G401 (cell line): ENCODE measurements around the gene CHTOP. TPM values are rescaled to one million over a fixed set of nuclear protein-coding genes. Genes with fewer than 3 reads are reported as not detected.
"Not testable (repeated sequence)": the region's sequence is repeated elsewhere in the genome, so short reads cannot be mapped to it uniquely, and the experiment has no call there.

Source experiments
- DNase-seq: peaks from one replicate; pipeline ENCODE4 v3.0.0-alpha.2; 2015; ENCODE audit warnings: low spot score
- in situ Hi-C: cut with HindIII; loops from 2 replicates; pipeline ENCODE4 v1.10.0; 2016; ENCODE audit warnings: low sequenced_read_pairs, mixed read lengths
- total RNA-seq: library from RNA; depleted of rRNA; stranded (reverse); fragments of >200 nt; shearing (Covaris generic); gene quantifications from 2 replicates; pipeline ENCODE4 v1.2.3, GENCODE V29; 2014

CHTOP gene
- total RNA-seq, 1 experiment from 2014 or later: 66.4 TPM

DNA sequence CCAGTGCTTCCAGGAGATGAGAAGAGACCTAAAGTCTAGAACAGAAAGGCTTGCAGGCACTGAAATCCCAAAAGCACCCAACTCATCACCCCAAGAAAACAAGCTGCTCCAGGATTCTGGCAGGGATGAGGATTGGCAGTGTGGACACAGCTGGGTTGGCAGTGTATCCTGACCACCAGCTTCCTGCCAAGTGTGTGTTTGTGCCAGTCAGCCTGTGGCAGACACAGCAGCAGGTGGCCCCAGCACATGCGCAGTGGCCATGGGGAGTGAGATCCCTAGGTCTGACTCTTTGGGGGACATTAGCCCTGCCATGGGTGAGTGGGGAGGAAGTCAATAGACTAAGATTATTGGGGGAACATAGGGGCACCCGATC is 16.0 kb downstream of the CHTOP start:
- peak; percentile 76 for DNase-seq
- in situ Hi-C loops: no loop called here

GRCh38 chr1:153651771-153652170 is 17.9 kb downstream of the CHTOP start:
- in situ Hi-C loops: no loop called here
- no peak for DNase-seq

GRCh38 chr1:153652805-153653500 is 19.1 kb downstream of the CHTOP start:
- in situ Hi-C loops: no loop called here
- no peak for DNase-seq

DNA sequence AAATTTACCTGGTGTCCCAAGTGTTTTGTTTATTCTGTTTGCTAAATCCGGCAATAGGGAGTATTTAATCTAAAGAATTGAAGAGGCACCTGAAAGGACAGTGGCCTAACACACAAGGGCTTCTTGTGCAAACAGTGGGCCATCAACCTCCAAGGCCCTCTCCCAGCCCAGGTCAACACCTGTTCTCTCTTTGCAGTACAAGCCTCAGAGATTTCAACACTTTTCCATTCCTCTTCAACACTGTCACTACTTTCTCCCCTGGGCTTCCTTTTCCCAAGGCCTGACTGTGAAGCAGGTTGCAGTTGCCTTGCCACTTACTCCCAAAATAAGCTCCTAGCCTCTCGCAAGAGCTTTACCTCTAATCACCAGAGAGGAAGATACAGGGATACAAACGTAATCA is 21.5 kb downstream of the CHTOP start:
- in situ Hi-C loops: no loop called here

GRCh38 chr1:153658400-153659174 is 24.7 kb downstream of the CHTOP start, which contains the start of gene SNAPIN:
TSS of gene SNAPIN (plus strand) at chr1:153658703. CDS start at chr1:153658744, 41 bp downstream.
- in situ Hi-C loops: no loop called here
- peak; percentile 94 for DNase-seq

More for the DNA sequence above, 21.5 kb downstream of the CHTOP start:
- no peak for DNase-seq

DNA sequence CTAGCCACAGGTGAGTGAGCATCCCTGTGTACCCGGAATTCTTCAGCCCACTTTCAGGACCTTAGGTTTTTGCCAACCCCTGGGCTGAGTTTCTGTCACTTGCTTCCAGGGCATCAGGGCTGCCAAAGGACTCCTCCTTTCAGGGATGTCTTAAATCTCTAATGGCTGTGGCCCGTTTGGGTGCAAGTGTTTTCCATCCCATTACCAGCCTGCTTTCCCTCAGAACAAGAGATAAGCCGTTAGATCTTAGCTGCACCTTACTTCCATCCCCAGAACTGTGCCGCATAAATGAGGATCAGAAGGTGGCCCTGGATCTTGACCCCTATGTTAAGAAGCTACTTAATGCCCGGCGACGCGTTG is 25.3 kb downstream of the CHTOP start:
- in situ Hi-C loops: no loop called here
- DNase-seq: no peak

GRCh38 chr1:153659656-153660055 is 25.8 kb downstream of the CHTOP start:
- no peak for DNase-seq
- in situ Hi-C loops: no loop called here

- in situ Hi-C loops: no loop called here
- DNase-seq: no peak
Measured at GRCh38 chr1:153661111-153661708, 27.3 kb downstream of the CHTOP start.

- DNase-seq: no peak
- in situ Hi-C loops: no loop called here
Measured at GRCh38 chr1:153662269-153662668, 28.4 kb downstream of the CHTOP start.

GRCh38 chr1:153663211-153663610 is 29.3 kb downstream of the CHTOP start:
- in situ Hi-C loops: no loop called here
- no peak for DNase-seq

- in situ Hi-C loops: no loop called here
Measured at GRCh38 chr1:153667439-153667838, 33.6 kb downstream of the CHTOP start.

DNA sequence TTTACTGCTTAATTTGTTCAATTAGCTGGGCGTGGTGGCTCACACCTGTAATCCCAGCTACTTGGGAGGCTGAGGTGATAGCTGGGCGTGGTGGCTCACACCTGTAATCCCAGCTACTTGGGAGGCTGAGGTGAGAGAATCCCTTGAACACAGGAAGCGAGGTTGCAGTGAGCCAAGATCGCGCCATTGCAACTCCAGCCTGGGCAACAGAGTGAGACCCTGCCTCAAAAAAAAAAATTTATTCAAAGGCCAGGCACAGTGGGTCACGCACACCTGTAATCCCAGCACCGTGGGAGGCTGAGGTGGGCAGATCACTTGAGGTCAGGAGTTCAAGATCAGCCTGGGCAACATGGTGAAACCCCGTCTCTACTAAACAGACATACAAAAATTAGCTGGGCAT is 34.8 kb downstream of the CHTOP start:
- in situ Hi-C loops, DNase-seq: not testable (repeated sequence)

More at GRCh38 chr1:153667439-153667838, 33.6 kb downstream of the CHTOP start:
- no peak for DNase-seq

- in situ Hi-C loops: no loop called here
- no peak for DNase-seq
Measured at GRCh38 chr1:153669606-153670005, 35.7 kb downstream of the CHTOP start.

DNA sequence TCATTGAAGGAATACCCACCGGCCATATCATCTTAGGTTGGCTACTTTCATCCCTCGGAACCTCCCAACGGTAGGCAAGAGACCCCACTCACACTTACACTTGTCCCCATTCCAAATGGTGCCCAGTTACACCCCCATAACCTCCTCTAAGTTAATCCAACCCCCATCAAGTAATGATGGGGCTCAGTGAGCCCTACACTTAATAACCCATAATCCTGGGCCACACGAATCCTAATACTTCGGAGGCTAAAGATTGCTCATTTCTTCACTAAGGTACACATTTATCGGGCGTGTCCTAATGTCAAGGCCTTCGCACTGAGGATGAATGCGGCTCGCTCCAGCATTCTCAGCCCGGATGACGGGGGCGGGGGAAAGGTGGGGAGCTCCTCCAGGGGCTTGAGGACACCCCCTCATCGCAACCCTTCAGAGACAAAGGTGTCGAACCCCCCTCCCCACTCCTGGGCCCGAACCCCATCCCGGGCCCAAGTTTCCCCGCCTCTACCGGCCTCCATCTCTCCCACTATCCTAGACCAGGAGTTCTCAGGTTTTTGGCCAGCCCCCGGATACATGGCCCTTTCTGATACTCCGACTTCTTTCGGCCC is 36.5 kb downstream of the CHTOP start:
- in situ Hi-C loops: no loop called here
- DNase-seq: no peak

DNA sequence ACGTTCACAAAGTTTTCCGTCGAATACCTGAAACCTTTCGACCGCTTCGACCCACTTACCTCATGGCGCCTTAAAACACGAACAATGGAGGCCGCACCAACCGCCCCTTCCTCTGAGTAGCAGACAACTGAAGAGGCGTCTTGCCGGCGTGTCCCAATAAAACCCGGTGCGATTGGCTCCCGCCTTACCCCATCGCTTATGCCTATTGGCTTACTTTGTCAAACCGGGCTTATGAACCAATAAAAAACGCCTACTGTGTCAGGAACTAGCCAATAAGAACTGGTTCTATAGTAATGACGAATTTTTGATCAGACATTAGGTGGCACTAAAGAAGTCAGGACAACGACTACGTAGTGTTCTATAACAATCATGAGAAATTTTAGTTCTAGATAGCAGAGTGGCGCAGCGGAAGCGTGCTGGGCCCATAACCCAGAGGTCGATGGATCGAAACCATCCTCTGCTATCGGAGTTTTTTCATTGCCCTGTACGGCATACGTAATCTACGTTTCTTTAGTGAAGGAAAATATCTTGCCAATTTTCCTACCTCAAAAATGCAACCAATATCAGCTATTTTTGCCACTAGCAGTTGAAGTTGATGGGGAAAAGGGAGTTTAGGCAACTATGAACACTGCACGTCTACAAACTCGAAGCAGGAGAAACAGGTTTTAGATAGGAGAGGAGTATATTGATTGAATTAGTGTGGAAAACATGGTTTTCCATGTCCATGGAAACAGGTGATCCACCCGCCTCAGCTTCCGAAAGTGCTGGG is 37.2 kb downstream of the CHTOP start, which contains the start of gene ILF2:
ILF2 (minus strand) TSS at position 135 of the 769 bp plus-strand sequence; CDS start at position 64, 71 bp downstream.
- peak; percentile 99 for DNase-seq
- in situ Hi-C loops: no loop called here

DNA sequence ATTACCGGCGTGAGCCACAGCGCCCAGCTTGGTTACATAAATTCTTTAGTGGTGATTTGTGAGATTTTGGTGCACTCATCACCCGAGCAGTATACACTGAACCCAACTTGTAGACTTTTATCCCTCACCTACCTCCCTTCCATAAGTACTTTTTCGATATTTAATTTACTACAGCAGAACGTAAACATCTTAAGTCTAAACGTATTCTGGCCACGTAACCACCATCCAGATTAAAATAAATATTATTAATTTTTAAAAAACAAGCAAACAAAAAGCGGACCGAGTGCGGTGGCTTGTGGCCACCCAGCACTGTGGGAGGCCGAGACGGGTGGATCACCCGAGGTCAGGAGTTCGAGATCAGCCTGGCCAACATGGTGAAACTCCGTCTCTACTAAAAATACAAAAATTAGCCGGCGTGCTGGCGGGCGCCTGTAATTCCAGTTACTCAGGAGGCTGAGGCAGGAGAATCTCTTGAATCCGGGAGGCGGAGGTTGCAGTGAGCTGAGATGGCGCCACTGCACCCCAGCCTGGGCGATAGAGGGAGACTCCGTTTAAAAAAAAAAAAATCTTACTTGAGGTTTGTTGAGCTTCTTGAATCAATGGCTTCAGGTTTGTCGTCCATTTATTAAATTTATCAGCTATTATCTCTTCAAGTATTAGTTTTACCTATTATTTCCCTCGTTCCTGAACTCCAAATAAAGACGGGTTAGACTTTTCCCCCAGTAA is 37.9 kb downstream of the CHTOP start:
- DNase-seq, in situ Hi-C loops: not testable (repeated sequence)

DNA sequence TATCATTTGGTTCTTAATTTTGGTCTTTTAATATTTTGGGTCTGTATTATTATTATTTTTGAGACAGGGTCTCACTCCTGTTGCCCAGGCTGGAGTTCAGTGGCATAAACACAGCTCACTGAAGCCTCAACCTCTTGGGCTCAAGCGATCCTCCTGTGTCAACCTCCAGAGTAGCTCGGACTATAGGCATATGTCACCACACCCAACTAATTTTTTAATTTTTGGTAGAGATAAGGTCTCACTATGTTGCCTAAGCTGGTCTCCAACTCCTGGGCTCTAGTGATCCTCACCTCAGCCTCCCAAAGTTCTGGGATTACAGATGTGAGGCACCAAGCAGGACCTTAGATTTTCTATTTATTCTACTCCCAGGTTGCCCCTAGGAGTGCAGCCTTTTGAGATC is 39.6 kb downstream of the CHTOP start:
- no peak for DNase-seq
- in situ Hi-C loops: no loop called here

GRCh38 chr1:153677718-153678518 is 44.1 kb downstream of the CHTOP start:
- in situ Hi-C loops: no loop called here
- DNase-seq: peak; percentile 68
